GM12878 (cell line): ENCODE measurements around the gene LRRC55.

Source experiments
- BMI1 ChIP-seq: fragments of 450-650 bp; IDR thresholded peaks from 2 replicates; pipeline ENCODE4 v1.6.1; 2016; ENCODE audit warnings: mild to moderate bottlenecking, moderate library complexity, borderline replicate concordance
- DPF2 ChIP-seq: fragments of 450-650 bp; IDR thresholded peaks from 2 replicates; pipeline ENCODE4 v1.6.1; 2017; ENCODE audit warnings: mild to moderate bottlenecking
- JUND ChIP-seq: IDR thresholded peaks from 2 replicates; pipeline ENCODE4 v1.6.1; 2012; ENCODE audit warnings: low read depth, mild to moderate bottlenecking, low read length, improper control_type of control experiment, moderate library complexity
- POLR2A ChIP-seq: IDR thresholded peaks from 2 replicates; pipeline ENCODE4 v1.6.1; 2011; ENCODE audit warnings: low read depth, mild to moderate bottlenecking, low read length
- RB1 ChIP-seq: fragments of 450-650 bp; formaldehyde crosslinking; IDR thresholded peaks from 2 replicates; pipeline ENCODE4 v1.6.1; 2017; ENCODE audit warnings: mild to moderate bottlenecking, borderline replicate concordance
- RCOR1 ChIP-seq: conservative IDR thresholded peaks from 2 replicates; pipeline ENCODE4 v1.6.1; 2012; ENCODE audit warnings: low read depth, low read length, improper control_type of control experiment
- SIN3A ChIP-seq: IDR thresholded peaks from 2 replicates; pipeline ENCODE4 v1.6.1; 2012; ENCODE audit warnings: low read depth, low read length, improper control_type of control experiment
- TF ChIP-seq, protein P1 (sequence below): fragments of 450-650 bp; IDR thresholded peaks from 2 replicates; pipeline ENCODE4 v1.6.1; 2016; ENCODE audit warnings: mild to moderate bottlenecking
- TF ChIP-seq, protein P2 (sequence below), 3 experiments: IDR thresholded peaks in 2 of 3; conservative IDR thresholded peaks in 1 of 3; 2 replicates each; pipeline ENCODE4 v1.5.1; 2011; ENCODE audit warnings: low read depth in 3 of 3, low read length in 3 of 3, mild to moderate bottlenecking in 3 of 3, control low read depth in 2 of 3, moderate library complexity in 2 of 3, inconsistent platforms in 1 of 3, mixed read lengths in 1 of 3; ENCODE audit not compliant: control insufficient read depth in 2 of 3, insufficient read depth in 1 of 3; ENCODE audit errors: extremely low read depth in 1 of 3
- TF ChIP-seq, protein P3 (sequence below): IDR thresholded peaks from 2 replicates; pipeline ENCODE4 v1.6.1; 2011; ENCODE audit warnings: low read depth, mild to moderate bottlenecking, low read length, moderate library complexity, borderline replicate concordance; ENCODE audit errors: extremely low read depth
- TF ChIP-seq, protein P4 (sequence below): IDR thresholded peaks from 2 replicates; pipeline ENCODE4 v1.6.1; 2012; ENCODE audit warnings: low read length, inconsistent platforms
- TF ChIP-seq, protein P5 (sequence below): fragments of 450-650 bp; IDR thresholded peaks from 2 replicates; pipeline ENCODE4 v1.6.1; 2017; ENCODE audit warnings: mild to moderate bottlenecking

DNA sequence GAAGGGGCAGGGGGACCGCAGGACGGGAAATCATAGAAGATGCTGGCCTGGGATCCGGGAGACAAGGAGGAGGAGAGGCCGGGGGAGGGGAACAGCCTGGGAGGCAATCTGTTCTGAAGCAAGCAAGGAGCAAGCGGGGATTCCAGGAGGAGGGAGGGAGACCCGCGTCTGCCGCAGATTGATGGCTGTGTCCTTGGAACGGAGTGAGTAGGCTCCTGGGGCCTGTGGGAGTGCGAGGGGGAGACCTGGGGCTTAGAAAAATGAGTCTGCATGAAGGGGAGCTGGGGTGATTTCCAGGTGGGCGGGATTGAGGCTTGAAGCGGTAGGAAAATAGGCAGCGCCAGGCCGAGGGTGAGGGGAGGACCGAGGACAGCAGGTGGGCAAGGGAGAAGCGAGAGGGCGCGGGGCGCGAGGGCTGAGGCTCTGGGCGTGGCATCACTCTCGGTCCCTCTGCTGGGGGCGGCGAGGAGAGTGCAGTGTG is 1.6 kb upstream of the LRRC55 start:
- TF ChIP-seq POLR2A = no peak
- TF ChIP-seq, protein P1, sequence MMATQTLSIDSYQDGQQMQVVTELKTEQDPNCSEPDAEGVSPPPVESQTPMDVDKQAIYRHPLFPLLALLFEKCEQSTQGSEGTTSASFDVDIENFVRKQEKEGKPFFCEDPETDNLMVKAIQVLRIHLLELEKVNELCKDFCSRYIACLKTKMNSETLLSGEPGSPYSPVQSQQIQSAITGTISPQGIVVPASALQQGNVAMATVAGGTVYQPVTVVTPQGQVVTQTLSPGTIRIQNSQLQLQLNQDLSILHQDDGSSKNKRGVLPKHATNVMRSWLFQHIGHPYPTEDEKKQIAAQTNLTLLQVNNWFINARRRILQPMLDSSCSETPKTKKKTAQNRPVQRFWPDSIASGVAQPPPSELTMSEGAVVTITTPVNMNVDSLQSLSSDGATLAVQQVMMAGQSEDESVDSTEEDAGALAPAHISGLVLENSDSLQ = no peak
- TF ChIP-seq BMI1 = no peak
- TF ChIP-seq, protein P2, sequence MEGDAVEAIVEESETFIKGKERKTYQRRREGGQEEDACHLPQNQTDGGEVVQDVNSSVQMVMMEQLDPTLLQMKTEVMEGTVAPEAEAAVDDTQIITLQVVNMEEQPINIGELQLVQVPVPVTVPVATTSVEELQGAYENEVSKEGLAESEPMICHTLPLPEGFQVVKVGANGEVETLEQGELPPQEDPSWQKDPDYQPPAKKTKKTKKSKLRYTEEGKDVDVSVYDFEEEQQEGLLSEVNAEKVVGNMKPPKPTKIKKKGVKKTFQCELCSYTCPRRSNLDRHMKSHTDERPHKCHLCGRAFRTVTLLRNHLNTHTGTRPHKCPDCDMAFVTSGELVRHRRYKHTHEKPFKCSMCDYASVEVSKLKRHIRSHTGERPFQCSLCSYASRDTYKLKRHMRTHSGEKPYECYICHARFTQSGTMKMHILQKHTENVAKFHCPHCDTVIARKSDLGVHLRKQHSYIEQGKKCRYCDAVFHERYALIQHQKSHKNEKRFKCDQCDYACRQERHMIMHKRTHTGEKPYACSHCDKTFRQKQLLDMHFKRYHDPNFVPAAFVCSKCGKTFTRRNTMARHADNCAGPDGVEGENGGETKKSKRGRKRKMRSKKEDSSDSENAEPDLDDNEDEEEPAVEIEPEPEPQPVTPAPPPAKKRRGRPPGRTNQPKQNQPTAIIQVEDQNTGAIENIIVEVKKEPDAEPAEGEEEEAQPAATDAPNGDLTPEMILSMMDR (IDR thresholded peaks at IDR 0.05 in 2 of 3, conservative IDR thresholded peaks at IDR 0.05 in 1 of 3; ENCODE audit: control insufficient read depth in 2 of 3, extremely low read depth in 1 of 3, insufficient read depth in 1 of 3, low read depth in 3 of 3, low read length in 3 of 3) = no peak
- no peak for TF ChIP-seq SIN3A
- TF ChIP-seq RCOR1 = no peak
- TF ChIP-seq, protein P3, sequence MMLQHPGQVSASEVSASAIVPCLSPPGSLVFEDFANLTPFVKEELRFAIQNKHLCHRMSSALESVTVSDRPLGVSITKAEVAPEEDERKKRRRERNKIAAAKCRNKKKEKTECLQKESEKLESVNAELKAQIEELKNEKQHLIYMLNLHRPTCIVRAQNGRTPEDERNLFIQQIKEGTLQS = no peak
- no peak for TF ChIP-seq JUND
- TF ChIP-seq, protein P4, sequence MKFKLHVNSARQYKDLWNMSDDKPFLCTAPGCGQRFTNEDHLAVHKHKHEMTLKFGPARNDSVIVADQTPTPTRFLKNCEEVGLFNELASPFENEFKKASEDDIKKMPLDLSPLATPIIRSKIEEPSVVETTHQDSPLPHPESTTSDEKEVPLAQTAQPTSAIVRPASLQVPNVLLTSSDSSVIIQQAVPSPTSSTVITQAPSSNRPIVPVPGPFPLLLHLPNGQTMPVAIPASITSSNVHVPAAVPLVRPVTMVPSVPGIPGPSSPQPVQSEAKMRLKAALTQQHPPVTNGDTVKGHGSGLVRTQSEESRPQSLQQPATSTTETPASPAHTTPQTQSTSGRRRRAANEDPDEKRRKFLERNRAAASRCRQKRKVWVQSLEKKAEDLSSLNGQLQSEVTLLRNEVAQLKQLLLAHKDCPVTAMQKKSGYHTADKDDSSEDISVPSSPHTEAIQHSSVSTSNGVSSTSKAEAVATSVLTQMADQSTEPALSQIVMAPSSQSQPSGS = no peak
- no peak for TF ChIP-seq RB1
- TF ChIP-seq DPF2 = no peak
- TF ChIP-seq, protein P5, sequence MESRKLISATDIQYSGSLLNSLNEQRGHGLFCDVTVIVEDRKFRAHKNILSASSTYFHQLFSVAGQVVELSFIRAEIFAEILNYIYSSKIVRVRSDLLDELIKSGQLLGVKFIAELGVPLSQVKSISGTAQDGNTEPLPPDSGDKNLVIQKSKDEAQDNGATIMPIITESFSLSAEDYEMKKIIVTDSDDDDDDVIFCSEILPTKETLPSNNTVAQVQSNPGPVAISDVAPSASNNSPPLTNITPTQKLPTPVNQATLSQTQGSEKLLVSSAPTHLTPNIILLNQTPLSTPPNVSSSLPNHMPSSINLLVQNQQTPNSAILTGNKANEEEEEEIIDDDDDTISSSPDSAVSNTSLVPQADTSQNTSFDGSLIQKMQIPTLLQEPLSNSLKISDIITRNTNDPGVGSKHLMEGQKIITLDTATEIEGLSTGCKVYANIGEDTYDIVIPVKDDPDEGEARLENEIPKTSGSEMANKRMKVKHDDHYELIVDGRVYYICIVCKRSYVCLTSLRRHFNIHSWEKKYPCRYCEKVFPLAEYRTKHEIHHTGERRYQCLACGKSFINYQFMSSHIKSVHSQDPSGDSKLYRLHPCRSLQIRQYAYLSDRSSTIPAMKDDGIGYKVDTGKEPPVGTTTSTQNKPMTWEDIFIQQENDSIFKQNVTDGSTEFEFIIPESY = no peak
